NCI-H2171 (cell line): ENCODE data around the gene POR.
A peak's percentile ranks its signal among the peaks of the same experiment; 100 is the strongest.

Experiments
- DNase-seq: peaks from one replicate; lab custom pipeline; 2025; lab: John Stamatoyannopoulos, UW

Gene POR

GRCh38 chr7:75953931-75954330 is 39.0 kb downstream of the POR start:
- no peak for DNase-seq

DNA sequence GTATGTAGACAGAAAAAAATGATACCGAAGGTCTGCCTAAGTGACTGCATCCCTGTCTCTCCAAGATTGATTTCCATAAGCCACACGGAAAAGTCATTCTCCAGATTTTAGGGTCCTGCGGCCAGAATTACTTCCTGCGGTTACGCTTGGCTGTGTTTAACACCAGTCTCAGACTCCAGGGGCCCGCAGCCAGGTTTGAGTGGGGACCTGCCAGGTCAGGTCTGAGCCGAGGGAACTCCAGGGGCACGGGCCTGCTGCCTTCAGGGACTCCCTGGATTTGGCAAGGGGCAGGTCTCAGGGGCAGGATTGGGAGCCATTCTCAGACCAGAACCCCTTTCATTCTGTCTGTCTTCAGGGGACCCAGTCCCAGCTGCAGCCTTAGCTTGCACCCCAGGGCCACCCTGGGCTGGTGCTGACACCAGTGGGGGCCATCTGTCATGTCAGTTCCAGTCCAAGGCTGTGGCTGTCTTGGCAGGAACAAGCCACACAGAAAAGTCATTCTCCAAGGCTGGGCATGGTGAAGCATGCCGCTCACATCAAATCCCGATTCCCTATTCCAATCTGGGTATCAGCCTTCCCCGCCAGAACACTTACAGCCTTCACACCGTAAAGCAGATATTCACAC is 40.5 kb downstream of the POR start:
- DNase-seq: no peak

DNA sequence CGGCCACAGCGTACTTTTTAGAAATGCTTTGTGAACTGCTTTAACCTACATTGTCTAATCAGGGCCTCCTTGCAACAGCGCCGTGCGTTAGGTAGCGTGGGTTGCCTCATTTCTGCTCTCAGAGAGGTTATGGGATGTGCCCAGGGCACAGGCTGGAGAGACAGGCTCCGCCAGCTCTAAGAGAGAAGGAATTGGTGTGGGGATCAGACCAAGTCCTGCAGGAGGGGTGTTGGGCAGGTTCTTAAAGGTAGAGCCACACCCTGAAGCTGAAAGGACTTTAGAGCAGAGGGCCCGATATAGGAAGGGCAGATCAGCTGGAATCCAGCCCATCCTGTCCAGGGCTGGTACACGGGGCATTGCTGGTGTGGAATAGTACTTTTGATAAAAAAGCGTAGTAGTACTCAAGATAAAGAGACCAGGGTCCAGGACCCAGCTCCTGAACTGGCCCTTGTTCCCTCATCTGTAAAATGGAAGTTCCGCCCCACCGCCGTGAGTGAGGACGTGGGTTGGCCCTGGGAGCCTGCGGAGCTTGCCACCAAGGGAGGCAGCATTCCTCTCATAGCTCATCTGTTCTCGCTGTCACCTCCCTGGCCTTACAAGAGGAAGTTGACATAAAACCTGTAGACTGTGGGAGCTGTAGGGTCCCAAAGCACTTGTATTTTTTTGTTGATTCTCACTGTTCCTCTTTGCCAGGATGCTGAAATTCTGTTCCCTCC is 42.2 kb downstream of the POR start:
- DNase-seq: no peak

DNA sequence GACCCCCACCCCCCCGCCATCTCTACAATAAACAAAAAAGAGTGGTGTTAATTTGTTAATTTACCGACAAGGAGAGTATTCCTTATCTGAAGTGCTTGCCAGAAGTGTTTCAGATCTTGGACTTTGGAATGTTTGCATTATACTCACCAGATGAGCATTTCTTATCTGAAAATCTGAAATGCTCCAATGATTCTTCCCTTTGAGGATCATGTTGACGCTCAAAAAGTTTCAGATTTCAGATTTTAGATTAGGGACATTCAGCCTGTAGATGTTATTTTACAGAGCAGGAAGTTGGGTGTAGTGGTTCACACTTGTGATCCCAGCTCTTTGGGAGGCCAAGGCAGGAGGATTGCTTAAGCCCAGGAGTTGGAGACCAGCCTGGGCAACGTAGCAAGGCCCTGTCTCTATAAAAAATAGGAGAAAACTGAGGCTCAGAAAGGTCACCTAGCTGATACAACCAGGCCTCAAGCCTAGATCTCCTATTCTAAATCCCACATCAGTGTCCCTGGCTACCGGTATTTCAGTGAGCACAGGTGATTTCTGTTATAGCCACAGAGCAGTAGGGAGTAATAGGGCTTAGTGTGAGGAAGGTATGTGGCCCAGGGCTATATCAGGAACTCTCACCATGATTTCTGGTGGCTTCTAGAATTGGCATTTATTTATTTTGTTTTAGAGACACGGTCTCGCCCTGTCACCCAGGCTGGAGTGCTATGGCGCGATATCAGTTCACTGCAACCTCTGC is 44.0 kb downstream of the POR start:
- no peak for DNase-seq

DNA sequence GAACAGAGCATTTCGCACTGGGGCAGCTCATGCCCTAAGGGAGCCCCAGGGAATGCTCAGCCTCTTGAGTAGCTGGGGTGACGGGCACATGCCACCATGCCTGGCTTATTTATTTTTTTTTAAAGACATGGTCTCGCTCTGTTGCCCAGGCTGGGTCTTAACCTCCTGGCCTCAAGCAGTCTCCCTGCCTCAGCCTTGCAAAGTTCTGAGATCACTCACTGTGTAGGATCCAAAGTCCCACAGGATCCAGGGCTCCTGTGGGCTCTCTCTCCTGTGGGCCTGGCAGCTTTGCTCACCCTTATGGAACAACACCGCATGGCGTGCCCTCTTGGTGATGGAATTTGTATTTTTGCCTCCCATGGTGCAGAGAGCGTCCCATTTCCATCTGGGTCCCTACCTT is 45.4 kb downstream of the POR start:
- no peak for DNase-seq

- DNase-seq: no peak
These were observed 46.3 kb downstream of the POR start for GRCh38 chr7:75961218-75961617.

GRCh38 chr7:75962607-75963380 is 47.8 kb downstream of the POR start:
- no peak for DNase-seq

GRCh38 chr7:75963381-75963995 is 48.5 kb downstream of the POR start:
- no peak for DNase-seq

- no peak for DNase-seq
These were observed 50.7 kb downstream of the POR start for GRCh38 chr7:75965617-75966016.

DNA sequence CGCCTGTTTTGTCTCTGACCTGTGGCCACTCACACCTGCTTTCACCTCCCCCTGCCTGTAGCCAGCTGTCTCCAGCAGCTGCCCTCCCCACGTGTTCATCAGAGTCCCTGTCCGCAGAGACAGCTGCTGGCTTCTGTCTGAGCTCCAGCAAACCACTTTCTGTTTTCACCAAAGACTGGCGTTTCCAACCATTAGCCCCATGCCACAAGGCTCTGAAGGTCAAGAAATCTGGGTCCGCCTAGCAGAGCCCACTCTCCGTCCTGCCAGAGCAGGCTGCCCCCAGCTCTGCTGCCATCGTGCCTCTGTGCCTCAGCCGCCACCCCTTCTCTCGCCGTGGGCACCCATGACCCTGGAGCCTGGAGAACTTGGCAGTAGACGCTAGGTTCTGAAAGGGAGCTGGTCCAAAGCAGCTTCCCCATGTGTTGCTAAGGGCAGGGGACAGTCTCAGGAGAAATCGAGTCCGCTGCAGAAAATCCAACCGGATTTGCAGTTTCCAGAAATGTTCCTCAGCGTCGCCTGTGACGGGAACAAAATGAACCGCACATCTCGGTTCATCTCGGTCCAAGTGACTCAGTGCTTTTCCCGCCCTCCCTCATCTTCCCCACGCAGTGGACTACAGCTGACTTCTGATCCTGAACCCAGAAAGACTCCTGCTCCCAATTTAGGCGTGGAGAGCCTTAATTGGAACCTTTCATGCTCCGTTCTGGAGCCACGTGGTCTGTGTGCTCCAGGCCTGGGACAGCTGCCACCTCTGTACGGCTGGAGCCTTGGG is 51.4 kb downstream of the POR start:
- DNase-seq: no peak

GRCh38 chr7:75967055-75967454 is 52.1 kb downstream of the POR start:
- no peak for DNase-seq

DNA sequence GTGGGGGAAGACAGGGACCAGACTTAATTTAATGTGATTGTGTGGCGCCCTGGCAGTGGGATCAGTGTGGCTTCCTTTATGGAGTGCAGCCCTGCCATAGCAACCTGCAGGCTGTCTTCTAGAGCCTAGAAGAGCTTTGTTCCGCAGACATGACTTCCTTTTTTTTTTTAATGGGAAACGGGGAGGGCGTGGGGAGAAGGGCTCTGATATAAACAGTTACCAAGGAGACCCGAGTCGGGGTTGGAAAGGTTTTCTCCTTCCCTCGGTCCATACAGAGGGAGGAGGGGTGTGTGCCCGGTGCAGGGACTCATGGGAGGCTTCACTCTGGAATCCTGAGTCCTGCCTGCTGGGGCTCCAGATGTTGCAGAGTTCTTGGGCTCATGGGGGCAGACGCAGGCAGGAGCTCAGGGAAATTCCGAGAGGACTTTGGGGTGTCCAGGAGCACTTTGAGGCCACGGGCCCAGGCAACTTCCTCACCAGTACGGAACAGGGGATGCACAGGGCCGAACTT is 52.6 kb downstream of the POR start:
- no peak for DNase-seq

DNA sequence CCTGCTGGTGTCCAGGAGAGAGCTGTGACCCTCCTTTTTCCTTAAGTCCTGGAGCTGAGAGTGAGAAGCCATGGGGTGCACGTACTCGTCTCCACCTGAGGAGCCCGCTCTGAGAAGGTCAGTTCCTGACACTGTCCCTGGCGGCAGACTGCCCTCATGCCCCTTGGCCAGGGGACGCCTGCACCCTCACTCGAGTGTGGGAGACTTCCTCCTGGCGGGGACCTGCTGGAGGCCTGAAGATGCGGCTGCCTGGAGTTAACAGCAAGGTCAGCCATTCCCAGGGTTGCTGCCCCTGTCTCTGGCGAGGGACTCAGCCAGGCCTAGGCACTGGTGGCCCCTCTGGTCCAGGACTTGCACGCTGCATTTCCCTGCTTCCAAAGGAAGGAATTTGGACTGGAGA is 53.1 kb downstream of the POR start:
- DNase-seq: no peak

DNA sequence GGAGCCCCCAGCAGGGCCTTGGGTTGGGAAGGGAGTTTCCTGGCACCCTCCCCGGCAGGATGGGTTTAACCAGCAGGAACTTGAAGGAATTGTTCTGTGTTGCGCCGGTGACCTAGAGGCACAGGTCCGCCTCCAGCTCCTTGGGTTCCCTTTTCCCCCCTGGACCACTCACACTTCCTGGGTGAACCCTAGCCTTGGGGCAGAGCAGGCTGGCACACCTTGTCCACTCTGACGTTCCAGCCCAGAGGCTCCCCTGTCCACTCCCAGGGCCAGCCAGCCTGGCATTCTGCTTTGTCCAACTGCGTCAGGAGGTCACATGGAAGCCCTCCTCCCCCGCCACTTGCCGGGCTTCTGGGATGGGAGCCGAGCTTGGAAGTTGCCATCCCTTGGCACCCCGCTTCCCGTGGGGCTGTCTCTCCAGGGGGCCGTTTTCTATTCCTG is 53.6 kb downstream of the POR start:
- DNase-seq: no peak

GRCh38 chr7:75969182-75969581 is 54.2 kb downstream of the POR start:
- DNase-seq: no peak

GRCh38 chr7:75969704-75970498 is 54.9 kb downstream of the POR start:
- DNase-seq: no peak

DNA sequence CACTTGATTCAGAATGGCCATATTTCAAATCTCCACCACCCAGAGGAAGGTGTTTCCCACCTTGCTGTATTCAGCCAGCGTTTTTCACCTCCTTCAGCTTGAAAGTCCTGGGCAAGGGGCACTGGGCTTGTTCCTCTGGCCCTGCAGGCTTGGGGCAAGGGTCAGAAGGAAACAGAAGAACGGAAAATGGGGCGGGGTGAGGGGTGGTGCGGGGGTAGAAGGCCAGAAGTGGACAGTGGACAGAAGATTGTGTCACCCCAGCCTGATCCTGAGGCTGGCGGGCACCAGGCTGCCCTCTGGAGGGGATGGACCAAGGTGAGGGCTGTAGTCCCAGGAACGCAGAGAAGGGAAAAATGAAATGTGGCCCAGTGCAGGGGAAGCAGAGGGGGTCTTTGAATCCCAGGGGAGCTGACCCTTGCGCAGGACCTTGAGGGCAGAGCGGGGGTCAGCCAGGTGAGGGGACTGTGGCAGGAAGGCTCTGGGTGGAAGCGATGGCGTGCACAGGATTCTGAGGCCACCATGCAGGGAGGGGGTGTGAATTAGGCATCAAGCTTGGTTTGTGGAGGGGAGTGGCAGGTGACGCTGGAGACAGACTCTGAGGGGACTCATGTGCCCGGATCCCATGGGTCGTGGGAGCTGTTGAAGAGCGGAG is 56.5 kb downstream of the POR start:
- DNase-seq: no peak

DNA sequence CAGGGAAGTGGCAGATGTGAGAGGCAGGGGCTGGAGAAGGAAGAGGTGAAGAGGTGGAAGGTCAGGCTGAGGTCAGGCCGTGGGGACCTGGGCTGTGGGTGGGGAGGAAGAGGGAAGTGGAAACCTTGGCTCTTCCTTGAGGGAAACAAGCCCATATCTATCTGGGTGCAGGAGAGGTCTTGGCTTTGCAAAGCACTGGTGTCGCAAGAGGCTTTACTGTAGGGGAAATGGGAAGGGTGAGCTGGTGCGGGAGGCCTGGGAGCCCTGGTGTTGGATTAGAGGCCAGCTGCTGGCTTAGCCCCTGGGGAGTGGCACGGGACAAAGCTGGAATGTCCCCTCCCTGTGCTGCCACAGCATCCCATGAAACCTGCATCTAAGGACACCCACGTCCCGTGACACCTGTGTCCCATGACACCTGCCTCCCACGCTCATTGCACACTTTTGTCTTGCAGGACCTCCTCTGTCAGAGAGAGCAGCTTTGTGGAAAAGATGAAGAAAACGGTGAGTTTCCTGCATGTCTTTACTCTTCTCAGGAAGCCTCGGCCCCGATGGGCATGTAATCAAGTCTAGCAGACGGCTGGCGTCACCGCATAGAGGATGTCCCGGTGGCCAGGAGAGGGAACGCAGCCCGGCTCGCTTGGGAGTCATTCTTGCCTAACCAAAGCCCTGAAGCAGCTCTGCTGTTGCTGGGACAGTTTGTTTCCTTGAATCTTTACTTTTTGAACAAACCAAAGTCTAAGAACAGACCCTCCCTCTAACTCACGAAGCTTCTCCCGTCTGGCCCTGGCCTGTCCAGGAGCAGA is 57.2 kb downstream of the POR start:
- DNase-seq: no peak

GRCh38 chr7:75977743-75978142 is 62.8 kb downstream of the POR start:
- DNase-seq: peak; percentile 43
